Colonic mucosa (tissue), 4 donors: ENCODE results near the gene NUP93. TPM values are rescaled to one million over a fixed set of nuclear protein-coding genes. Genes with fewer than 3 reads are reported as not detected.

Source experiments
- DNase-seq: peaks from one replicate; pipeline ENCODE4 v3.0.0-alpha.2; 2020
- H3K27ac ChIP-seq: fragments of 200-600 bp; one replicate; pipeline ENCODE4 v1.8.0; 2021
- H3K27me3 ChIP-seq: fragments of 200-600 bp; one replicate; pipeline ENCODE4 v1.8.0; 2021
- H3K36me3 ChIP-seq: fragments of 200-600 bp; one replicate; pipeline ENCODE4 v1.8.0; 2021
- H3K4me1 ChIP-seq: fragments of 200-600 bp; one replicate; pipeline ENCODE4 v1.8.0; 2021; ENCODE audit warnings: mild to moderate bottlenecking
- H3K4me3 ChIP-seq: fragments of 200-600 bp; one replicate; pipeline ENCODE4 v1.8.0; 2021
- H3K9ac ChIP-seq, 2 donors: one replicate each; pipeline ENCODE4 v1.7.0; 2013; ENCODE audit warnings: control low read depth in 2 of 2, low read depth in 2 of 2, low read length in 2 of 2
- H3K9me3 ChIP-seq: fragments of 200-600 bp; one replicate; pipeline ENCODE4 v1.8.0; 2021
- CTCF ChIP-seq: fragments of 200-600 bp; IDR thresholded peaks from one replicate; pipeline ENCODE4 v1.8.0; 2022; ENCODE audit warnings: antibody characterized with exemption, mild to moderate bottlenecking
- intact Hi-C: fragments of 100-400 bp; cut with DNase I; formaldehyde crosslinking; loops from one replicate; pipeline ENCODE4 v1.14.1; 2022
- total RNA-seq, 2 donors: library from RNA; stranded (reverse); fragmentation: NEBNext Ultra II Directional in 1 of 2; extraction: Animal tissue kit (Norgen Biotek cat#: 25700) in 1 of 2; gene quantifications; one replicate each; pipeline ENCODE4 v1.2.1, GENCODE V29; 2021
- donor health status: healthy.
- donor health status: DM: no; HTN: no; CAD: no.
- donor health status: DM: no; HTN: no; CAD: no.

The NUP93 gene
- total RNA-seq, 2 donors from 2014 or later = 33.0 to 79.2 TPM

GRCh38 chr16:56764835-56765234 is 34.9 kb downstream of the NUP93 start:
- intact Hi-C loops = no loop called here
- H3K9ac ChIP-seq = no peak overlapping the region
- no peaks in the 10 kb centered on the region for H3K36me3 ChIP-seq
- DNase-seq = no peak
- no peaks in the 10 kb centered on the region for H3K27me3 ChIP-seq
- H3K4me3 ChIP-seq = no peak overlapping the region
- peaks cover 3% of the 10 kb centered on the region for H3K4me1 ChIP-seq
- no peaks in the 10 kb centered on the region for H3K9me3 ChIP-seq
- no peak overlapping the region for H3K27ac ChIP-seq
- no peak for TF ChIP-seq CTCF

- no peak overlapping the region for H3K27ac ChIP-seq
Measured at GRCh38 chr16:56765949-56766348, 36.0 kb downstream of the NUP93 start.

GRCh38 chr16:56767024-56767423 is 37.1 kb downstream of the NUP93 start:
- Histone ChIP-seq H3K9ac (no peak overlapping the region), H3K27ac (no peak overlapping the region), H3K36me3 (no peaks in the 10 kb centered on the region), H3K4me1 (peaks cover 3% of the 10 kb centered on the region), H3K9me3 (no peaks in the 10 kb centered on the region), H3K4me3 (no peak overlapping the region), H3K27me3 (no peaks in the 10 kb centered on the region)
- DNase-seq = no peak
- TF ChIP-seq CTCF = no peak
- intact Hi-C loops = no loop called here

More at GRCh38 chr16:56765949-56766348, 36.0 kb downstream of the NUP93 start:
- no peaks in the 10 kb centered on the region for H3K9me3 ChIP-seq
- H3K36me3 ChIP-seq = no peaks in the 10 kb centered on the region
- no peak overlapping the region for H3K9ac ChIP-seq
- intact Hi-C loops = no loop called here
- H3K4me1 ChIP-seq = peaks cover 3% of the 10 kb centered on the region
- H3K4me3 ChIP-seq = no peak overlapping the region
- DNase-seq = no peak
- H3K27me3 ChIP-seq = no peaks in the 10 kb centered on the region
- TF ChIP-seq CTCF = no peak

GRCh38 chr16:56769677-56770076 is 39.7 kb downstream of the NUP93 start:
- intact Hi-C loops = no loop called here
- no peak overlapping the region for H3K4me3 ChIP-seq
- H3K9ac ChIP-seq = no peak overlapping the region
- no peaks in the 10 kb centered on the region for H3K27me3 ChIP-seq
- H3K9me3 ChIP-seq = no peaks in the 10 kb centered on the region
- peaks cover 3% of the 10 kb centered on the region for H3K4me1 ChIP-seq
- no peaks in the 10 kb centered on the region for H3K36me3 ChIP-seq
- no peak overlapping the region for H3K27ac ChIP-seq
- TF ChIP-seq CTCF = no peak
- DNase-seq = peak; percentile 35

GRCh38 chr16:56771558-56772279 is 41.8 kb downstream of the NUP93 start:
- no peak overlapping the region for H3K4me3 ChIP-seq
- TF ChIP-seq CTCF = no peak
- H3K9me3 ChIP-seq = no peaks in the 10 kb centered on the region
- no peak overlapping the region for H3K9ac ChIP-seq
- intact Hi-C loops = no loop called here
- no peaks in the 10 kb centered on the region for H3K36me3 ChIP-seq
- no peak for DNase-seq
- H3K27me3 ChIP-seq = no peaks in the 10 kb centered on the region
- H3K27ac ChIP-seq = no peak overlapping the region
- peaks cover 3% of the 10 kb centered on the region for H3K4me1 ChIP-seq
